ENCODE results near the gene ANXA2. TPM values are rescaled to one million over a fixed set of nuclear protein-coding genes. Genes with fewer than 3 reads are reported as not detected.
A peak's percentile ranks its signal among the peaks of the same experiment; 100 is the strongest.
"Not testable (repeated sequence)": the region's sequence is repeated elsewhere in the genome, so short reads cannot be mapped to it uniquely, and the experiment has no call there.

ANXA2 gene
- total and polyA plus RNA-seq, 2 donors, result 562 to 906 TPM

GRCh38 chr15:60363087-60363549, 34.7 kb downstream of the ANXA2 start:
- H3K27ac ChIP-seq (ENCODE audit: low read depth), result no peak overlapping the region
- H3K4me3 ChIP-seq (ENCODE audit: low read depth, low read length), result no peak overlapping the region
- WGBS, result 32% methylated on average over 2 of the region's 2 CpGs
- no peaks in the 10 kb centered on the region for H3K36me3 ChIP-seq (ENCODE audit: insufficient read depth)
- peaks cover 3% of the 10 kb centered on the region for H3K4me1 ChIP-seq (ENCODE audit: insufficient read depth)
- no peak for DNase-seq (ENCODE audit: extremely low spot score)

- H3K4me1 ChIP-seq (ENCODE audit: insufficient read depth), result peaks cover 3% of the 10 kb centered on the region
- H3K36me3 ChIP-seq (ENCODE audit: insufficient read depth), result no peaks in the 10 kb centered on the region
- no peak overlapping the region for H3K4me3 ChIP-seq (ENCODE audit: low read depth, low read length)
- no peak for DNase-seq (ENCODE audit: extremely low spot score)
- no peak overlapping the region for H3K27ac ChIP-seq (ENCODE audit: low read depth)
- 45% methylated on average over 8 of the region's 8 CpGs for WGBS
Measured at GRCh38 chr15:60362321-60363086, 35.3 kb downstream of the ANXA2 start.

- H3K27ac ChIP-seq (ENCODE audit: low read depth); H3K36me3 ChIP-seq (ENCODE audit: insufficient read depth); H3K4me3 ChIP-seq (ENCODE audit: low read depth, low read length); H3K4me1 ChIP-seq (ENCODE audit: insufficient read depth): not testable (repeated sequence)
- WGBS, result 57% methylated on average over 10 of the region's 10 CpGs
- DNase-seq (ENCODE audit: extremely low spot score), result peak; percentile 50
Measured at GRCh38 chr15:60359738-60360137, 38.0 kb downstream of the ANXA2 start.

GRCh38 chr15:60358935-60359682, 38.7 kb downstream of the ANXA2 start:
- peaks cover 2% of the 10 kb centered on the region for H3K36me3 ChIP-seq (ENCODE audit: insufficient read depth)
- WGBS, result 45% methylated on average over 10 of the region's 10 CpGs
- peaks cover 3% of the 10 kb centered on the region for H3K4me1 ChIP-seq (ENCODE audit: insufficient read depth)
- DNase-seq (ENCODE audit: extremely low spot score), result no peak
- no peak overlapping the region for H3K27ac ChIP-seq (ENCODE audit: low read depth)
- H3K4me3 ChIP-seq (ENCODE audit: low read depth, low read length), result no peak overlapping the region

GRCh38 chr15:60356832-60357231, 41.0 kb downstream of the ANXA2 start:
- Histone ChIP-seq H3K4me1 (ENCODE audit: insufficient read depth) (no peaks in the 10 kb centered on the region), H3K4me3 (ENCODE audit: low read depth, low read length) (no peak overlapping the region), H3K36me3 (ENCODE audit: insufficient read depth) (peaks cover 5% of the 10 kb centered on the region), H3K27ac (ENCODE audit: low read depth) (no peak overlapping the region)
- 83% methylated on average over 4 of the region's 4 CpGs for WGBS
- no peak for DNase-seq (ENCODE audit: extremely low spot score)

- DNase-seq (ENCODE audit: extremely low spot score), result no peak
- H3K4me1 ChIP-seq (ENCODE audit: insufficient read depth), result no peaks in the 10 kb centered on the region
- 88% methylated on average over 10 of the region's 10 CpGs for WGBS
- H3K4me3 ChIP-seq (ENCODE audit: low read depth, low read length), result no peak overlapping the region
- H3K27ac ChIP-seq (ENCODE audit: low read depth), result no peak overlapping the region
- H3K36me3 ChIP-seq (ENCODE audit: insufficient read depth), result peaks cover 5% of the 10 kb centered on the region
Measured at GRCh38 chr15:60355148-60355857, 42.5 kb downstream of the ANXA2 start.

GRCh38 chr15:60353245-60353920, 44.4 kb downstream of the ANXA2 start:
- WGBS, result 76% methylated on average over 5 of the region's 5 CpGs
- H3K36me3 ChIP-seq (ENCODE audit: insufficient read depth), result peaks cover 5% of the 10 kb centered on the region
- H3K27ac ChIP-seq (ENCODE audit: low read depth), result no peak overlapping the region
- DNase-seq (ENCODE audit: extremely low spot score), result no peak
- H3K4me3 ChIP-seq (ENCODE audit: low read depth, low read length), result no peak overlapping the region
- H3K4me1 ChIP-seq (ENCODE audit: insufficient read depth), result no peaks in the 10 kb centered on the region

GRCh38 chr15:60352525-60352924, 45.3 kb downstream of the ANXA2 start:
- H3K36me3 ChIP-seq (ENCODE audit: insufficient read depth), result peaks cover 5% of the 10 kb centered on the region
- no peak overlapping the region for H3K27ac ChIP-seq (ENCODE audit: low read depth)
- no peak for DNase-seq (ENCODE audit: extremely low spot score)
- H3K4me1 ChIP-seq (ENCODE audit: insufficient read depth), result no peaks in the 10 kb centered on the region
- WGBS, result 75% methylated on average over 2 of the region's 2 CpGs
- no peak overlapping the region for H3K4me3 ChIP-seq (ENCODE audit: low read depth, low read length)

GRCh38 chr15:60351066-60351465, 46.7 kb downstream of the ANXA2 start:
- no peaks in the 10 kb centered on the region for H3K4me1 ChIP-seq (ENCODE audit: insufficient read depth)
- WGBS, result 78% methylated on average over 3 of the region's 3 CpGs
- peaks cover 7% of the 10 kb centered on the region for H3K36me3 ChIP-seq (ENCODE audit: insufficient read depth)
- no peak for DNase-seq (ENCODE audit: extremely low spot score)
- H3K27ac ChIP-seq (ENCODE audit: low read depth), result no peak overlapping the region
- H3K4me3 ChIP-seq (ENCODE audit: low read depth, low read length), result no peak overlapping the region

- Histone ChIP-seq H3K27ac (ENCODE audit: low read depth) (no peak overlapping the region), H3K4me1 (ENCODE audit: insufficient read depth) (no peaks in the 10 kb centered on the region), H3K36me3 (ENCODE audit: insufficient read depth) (peaks cover 9% of the 10 kb centered on the region), H3K4me3 (ENCODE audit: low read depth, low read length) (no peak overlapping the region)
- DNase-seq (ENCODE audit: extremely low spot score), result no peak
- WGBS, result 99% methylated on average over 2 of the region's 2 CpGs
Measured at GRCh38 chr15:60350108-60350507, 47.7 kb downstream of the ANXA2 start.

- Histone ChIP-seq H3K36me3 (ENCODE audit: insufficient read depth) (peaks cover 9% of the 10 kb centered on the region), H3K4me1 (ENCODE audit: insufficient read depth) (no peaks in the 10 kb centered on the region), H3K27ac (ENCODE audit: low read depth) (no peak overlapping the region), H3K4me3 (ENCODE audit: low read depth, low read length) (no peak overlapping the region)
- no peak for DNase-seq (ENCODE audit: extremely low spot score)
- WGBS, result 93% methylated on average over 2 of the region's 2 CpGs
Measured at GRCh38 chr15:60349589-60349988, 48.2 kb downstream of the ANXA2 start.

- 89% methylated on average over 13 of the region's 13 CpGs for WGBS
- no peak overlapping the region for H3K4me3 ChIP-seq (ENCODE audit: low read depth, low read length)
- no peak overlapping the region for H3K27ac ChIP-seq (ENCODE audit: low read depth)
- H3K4me1 ChIP-seq (ENCODE audit: insufficient read depth), result no peaks in the 10 kb centered on the region
- peaks cover 5% of the 10 kb centered on the region for H3K36me3 ChIP-seq (ENCODE audit: insufficient read depth)
- no peak for DNase-seq (ENCODE audit: extremely low spot score)
Measured at GRCh38 chr15:60347480-60348049, 50.2 kb downstream of the ANXA2 start.

- no peaks in the 10 kb centered on the region for H3K4me1 ChIP-seq (ENCODE audit: insufficient read depth)
- H3K36me3 ChIP-seq (ENCODE audit: insufficient read depth), result peaks cover 5% of the 10 kb centered on the region
- no peak for DNase-seq (ENCODE audit: extremely low spot score)
- H3K27ac ChIP-seq (ENCODE audit: low read depth), result no peak overlapping the region
- no peak overlapping the region for H3K4me3 ChIP-seq (ENCODE audit: low read depth, low read length)
- 89% methylated on average over 3 of the region's 3 CpGs for WGBS
Measured at GRCh38 chr15:60346653-60347052, 51.1 kb downstream of the ANXA2 start.

Data from urinary bladder (tissue), 4 donors.